ENCODE measurements around the gene FAM163B. TPM values are rescaled to one million over a fixed set of nuclear protein-coding genes. Genes with fewer than 3 reads are reported as not detected.

The FAM163B gene
- total RNA-seq: not detected

GRCh38 chr9:133609311-133610098 lies at the start of gene FAM163B:
FAM163B (minus strand) TSS chr9:133609389; CDS start chr9:133580223, 29,166 bp downstream.
- H3K4me3 Mint-ChIP-seq: no peak within 1 kb of the TSS
- H3K27ac Mint-ChIP-seq: no peak within 1 kb of the TSS
- no peaks in the 10 kb centered on the region for H3K4me1 Mint-ChIP-seq
- no peaks in the 10 kb centered on the region for H3K9me3 Mint-ChIP-seq
- ATAC-seq (replicated peaks): no peak
- H3K36me3 Mint-ChIP-seq (ENCODE audit: low read depth): no peaks in the 10 kb centered on the region
- peaks cover 28% of the 10 kb centered on the region for H3K27me3 Mint-ChIP-seq

DNA sequence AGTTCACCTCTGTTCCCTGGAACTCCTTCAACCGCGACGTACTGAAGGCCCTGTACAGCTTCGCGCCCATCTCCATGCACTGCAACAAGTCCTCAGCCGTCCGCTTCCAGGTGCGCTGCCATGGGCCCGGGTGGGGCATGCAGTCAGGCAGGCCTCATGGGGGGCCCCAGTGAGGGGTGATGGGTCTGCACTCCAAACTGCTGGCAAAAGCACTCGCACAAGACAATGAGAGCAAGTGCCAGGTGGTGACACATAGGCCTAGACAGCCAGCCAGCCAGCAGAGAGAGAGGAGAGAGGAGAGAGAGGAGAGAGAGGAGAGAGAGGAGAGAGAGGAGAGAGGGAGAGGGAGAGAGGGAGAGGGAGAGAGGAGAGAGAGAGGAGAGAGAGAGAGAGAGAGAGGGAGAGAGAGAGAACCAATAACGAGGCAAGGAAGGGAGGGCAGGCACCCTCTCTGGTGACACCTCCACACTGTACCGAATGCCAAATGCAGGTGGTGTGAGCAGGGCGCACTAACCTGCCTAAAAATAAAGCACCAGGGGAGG lies 48.0 kb upstream of the FAM163B start:
- H3K27ac Mint-ChIP-seq: no peak overlapping the region
- H3K4me1 Mint-ChIP-seq: no peaks in the 10 kb centered on the region
- H3K27me3 Mint-ChIP-seq: peaks cover 32% of the 10 kb centered on the region
- ATAC-seq (replicated peaks): no peak
- no peaks in the 10 kb centered on the region for H3K36me3 Mint-ChIP-seq (ENCODE audit: low read depth)
- no peak overlapping the region for H3K4me3 Mint-ChIP-seq
- H3K9me3 Mint-ChIP-seq: no peaks in the 10 kb centered on the region

DNA sequence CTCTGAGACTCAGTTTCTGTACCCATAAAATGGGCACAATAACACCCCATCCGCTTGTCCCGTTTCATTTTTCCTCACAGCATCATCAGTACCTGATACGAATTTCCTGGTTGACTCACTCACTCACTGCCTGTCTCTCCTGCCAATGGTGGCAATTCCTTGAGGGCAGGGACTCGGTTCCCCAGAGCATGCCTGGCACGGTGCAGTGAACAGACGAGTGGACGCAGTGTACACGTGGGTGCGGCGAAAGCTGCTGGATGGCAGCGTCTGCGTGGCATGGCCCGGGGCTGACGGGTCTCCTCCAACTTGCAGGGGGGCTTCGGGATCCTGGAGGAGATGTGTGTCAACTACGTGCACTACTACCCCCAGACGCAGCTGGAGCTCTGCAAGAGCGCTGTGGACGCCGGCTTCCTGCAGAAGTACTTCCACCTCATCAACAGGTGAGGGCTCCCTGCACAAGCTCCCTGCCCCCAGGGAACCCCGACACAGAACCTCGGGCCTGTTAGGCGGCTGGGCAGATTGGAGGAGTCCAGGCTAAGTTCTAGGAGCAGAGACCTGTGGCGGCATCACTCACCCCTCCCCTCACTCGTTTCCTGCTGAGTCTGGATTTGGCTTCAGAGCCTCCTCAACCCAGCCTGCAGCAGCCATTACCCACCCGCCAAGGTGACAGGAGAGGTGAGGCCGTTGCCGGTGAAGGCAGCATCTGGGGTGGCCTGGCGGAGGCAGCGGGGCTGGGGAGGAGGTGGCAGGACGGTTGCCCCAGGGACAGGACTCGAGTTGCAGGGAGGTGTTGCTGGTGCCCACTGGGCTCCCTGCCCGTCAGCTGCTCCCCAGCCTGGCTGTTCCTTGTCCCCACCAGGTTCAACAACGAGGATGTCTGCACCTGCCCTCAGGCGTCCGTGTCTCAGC lies 47.3 kb upstream of the FAM163B start:
- no peak overlapping the region for H3K27ac Mint-ChIP-seq
- H3K27me3 Mint-ChIP-seq: peaks cover 32% of the 10 kb centered on the region
- ATAC-seq (replicated peaks): no peak
- no peaks in the 10 kb centered on the region for H3K9me3 Mint-ChIP-seq
- H3K4me1 Mint-ChIP-seq: no peaks in the 10 kb centered on the region
- H3K4me3 Mint-ChIP-seq: no peak overlapping the region
- H3K36me3 Mint-ChIP-seq (ENCODE audit: low read depth): no peaks in the 10 kb centered on the region

GRCh38 chr9:133655701-133656100 lies 46.5 kb upstream of the FAM163B start:
- no peak overlapping the region for H3K27ac Mint-ChIP-seq
- H3K36me3 Mint-ChIP-seq (ENCODE audit: low read depth): no peaks in the 10 kb centered on the region
- peaks cover 32% of the 10 kb centered on the region for H3K27me3 Mint-ChIP-seq
- H3K4me3 Mint-ChIP-seq: no peak overlapping the region
- no peak for ATAC-seq (replicated peaks)
- H3K4me1 Mint-ChIP-seq: no peaks in the 10 kb centered on the region
- no peaks in the 10 kb centered on the region for H3K9me3 Mint-ChIP-seq

DNA sequence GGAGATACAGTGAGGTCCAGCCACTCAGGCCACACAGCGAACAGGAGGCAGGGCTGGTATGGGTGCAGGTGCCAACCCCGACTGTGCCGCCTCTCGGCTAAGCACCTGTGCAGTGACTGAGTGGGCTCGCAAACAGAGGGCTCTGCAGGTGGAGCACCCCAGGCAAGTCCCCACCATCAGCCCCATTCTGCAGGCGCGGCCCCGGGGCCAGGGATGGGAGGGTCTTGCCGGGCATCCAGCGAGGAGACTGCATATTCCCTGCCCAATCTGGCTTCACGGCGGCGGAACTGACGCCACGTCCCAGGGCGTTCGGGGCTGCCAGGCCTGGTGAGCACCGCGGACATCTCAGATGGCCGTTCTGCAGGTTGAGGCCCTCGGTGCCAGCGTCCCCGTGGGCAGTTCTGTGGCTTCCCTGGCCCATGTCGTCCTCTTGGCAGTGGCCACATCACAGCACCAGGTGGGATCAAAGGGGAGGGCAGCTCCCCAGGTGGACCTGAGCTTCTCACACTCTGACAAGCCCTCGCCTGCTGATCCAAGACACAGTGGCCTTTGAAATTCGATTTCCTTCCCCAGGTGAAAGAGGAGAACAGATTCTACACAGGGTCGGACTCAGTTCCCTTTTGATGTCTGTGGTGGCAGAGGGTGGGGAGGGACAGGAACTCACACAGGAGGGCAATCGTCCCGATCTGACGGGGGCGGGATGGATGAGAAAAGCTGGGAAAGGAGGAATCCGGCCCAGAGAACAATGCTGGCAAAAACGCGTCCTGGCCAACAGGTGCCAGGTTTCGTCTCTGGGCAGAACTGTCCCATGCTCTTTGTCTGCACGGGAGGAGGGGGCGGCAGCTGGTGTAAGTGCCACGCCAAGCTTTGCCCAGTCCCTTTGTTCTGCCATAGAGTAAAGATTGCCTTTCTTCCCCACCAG lies 45.8 kb upstream of the FAM163B start:
- H3K27me3 Mint-ChIP-seq: peaks cover 31% of the 10 kb centered on the region
- H3K4me3 Mint-ChIP-seq: no peak overlapping the region
- H3K27ac Mint-ChIP-seq: no peak overlapping the region
- no peak for ATAC-seq (replicated peaks)
- no peaks in the 10 kb centered on the region for H3K9me3 Mint-ChIP-seq
- H3K4me1 Mint-ChIP-seq: no peaks in the 10 kb centered on the region
- H3K36me3 Mint-ChIP-seq (ENCODE audit: low read depth): no peaks in the 10 kb centered on the region

DNA sequence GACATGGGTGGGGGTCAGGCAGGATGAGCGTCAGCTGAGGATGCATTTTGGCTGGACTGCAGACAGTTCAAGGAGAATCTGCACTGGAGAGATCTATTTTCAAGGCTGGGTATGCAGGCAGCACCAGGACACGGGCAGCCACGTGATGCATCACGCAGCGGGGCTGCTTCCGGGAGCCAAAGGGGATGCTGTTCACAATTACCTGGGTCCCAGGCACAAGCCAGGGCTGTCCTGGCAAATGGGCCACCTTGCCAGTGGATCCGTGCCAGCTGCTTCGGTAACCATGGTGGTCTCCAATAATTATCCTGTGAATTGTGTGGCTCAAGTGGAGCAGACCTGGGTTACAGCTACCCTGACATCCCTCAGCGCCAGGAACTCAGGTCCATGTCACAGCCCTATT lies 44.4 kb upstream of the FAM163B start:
- Mint-ChIP-seq H3K27me3 (peaks cover 25% of the 10 kb centered on the region), H3K4me3 (no peak overlapping the region), H3K27ac (no peak overlapping the region), H3K9me3 (no peaks in the 10 kb centered on the region), H3K4me1 (no peaks in the 10 kb centered on the region), H3K36me3 (ENCODE audit: low read depth) (no peaks in the 10 kb centered on the region)
- no peak for ATAC-seq (replicated peaks)

GRCh38 chr9:133650026-133650425 lies 40.8 kb upstream of the FAM163B start:
- Mint-ChIP-seq H3K27ac (no peak overlapping the region), H3K9me3 (no peaks in the 10 kb centered on the region), H3K4me1 (no peaks in the 10 kb centered on the region), H3K4me3 (no peak overlapping the region), H3K27me3 (peaks cover 8% of the 10 kb centered on the region), H3K36me3 (ENCODE audit: low read depth) (no peaks in the 10 kb centered on the region)
- ATAC-seq (replicated peaks): no peak

DNA sequence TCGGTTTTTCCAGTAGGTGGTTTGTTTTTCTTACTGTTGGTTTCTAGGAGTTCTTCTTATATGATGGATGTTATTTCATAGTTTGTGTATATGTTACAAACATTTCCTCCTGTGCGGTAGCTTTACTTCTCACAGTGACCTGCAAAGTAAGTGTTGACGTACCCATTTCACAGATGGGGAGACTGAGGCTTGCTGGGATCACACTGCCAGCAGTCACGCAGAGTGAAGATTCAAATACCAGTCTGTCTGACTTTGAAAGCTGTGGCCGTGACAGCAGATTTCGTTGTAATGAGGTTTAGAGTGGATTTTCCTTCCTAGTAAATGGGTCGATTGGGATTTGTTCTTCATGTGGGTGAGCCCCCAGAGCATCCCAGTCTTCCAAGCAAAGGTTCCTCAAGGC lies 40.0 kb upstream of the FAM163B start:
- Mint-ChIP-seq H3K4me3 (no peak overlapping the region), H3K4me1 (no peaks in the 10 kb centered on the region), H3K36me3 (ENCODE audit: low read depth) (no peaks in the 10 kb centered on the region), H3K9me3 (no peaks in the 10 kb centered on the region), H3K27ac (no peak overlapping the region), H3K27me3 (peaks cover 5% of the 10 kb centered on the region)
- no peak for ATAC-seq (replicated peaks)

- H3K4me1 Mint-ChIP-seq: no peaks in the 10 kb centered on the region
- no peak overlapping the region for H3K4me3 Mint-ChIP-seq
- H3K9me3 Mint-ChIP-seq: no peaks in the 10 kb centered on the region
- no peaks in the 10 kb centered on the region for H3K36me3 Mint-ChIP-seq (ENCODE audit: low read depth)
- H3K27me3 Mint-ChIP-seq: no peaks in the 10 kb centered on the region
- ATAC-seq (replicated peaks): no peak
- H3K27ac Mint-ChIP-seq: no peak overlapping the region
These were observed 38.7 kb upstream of the FAM163B start for GRCh38 chr9:133647765-133648469.

- ATAC-seq (replicated peaks): no peak
- no peaks in the 10 kb centered on the region for H3K4me1 Mint-ChIP-seq
- H3K27me3 Mint-ChIP-seq: no peaks in the 10 kb centered on the region
- no peak overlapping the region for H3K27ac Mint-ChIP-seq
- H3K9me3 Mint-ChIP-seq: no peaks in the 10 kb centered on the region
- H3K4me3 Mint-ChIP-seq: no peak overlapping the region
- H3K36me3 Mint-ChIP-seq (ENCODE audit: low read depth): no peaks in the 10 kb centered on the region
These were observed 38.0 kb upstream of the FAM163B start for GRCh38 chr9:133647148-133647547.

DNA sequence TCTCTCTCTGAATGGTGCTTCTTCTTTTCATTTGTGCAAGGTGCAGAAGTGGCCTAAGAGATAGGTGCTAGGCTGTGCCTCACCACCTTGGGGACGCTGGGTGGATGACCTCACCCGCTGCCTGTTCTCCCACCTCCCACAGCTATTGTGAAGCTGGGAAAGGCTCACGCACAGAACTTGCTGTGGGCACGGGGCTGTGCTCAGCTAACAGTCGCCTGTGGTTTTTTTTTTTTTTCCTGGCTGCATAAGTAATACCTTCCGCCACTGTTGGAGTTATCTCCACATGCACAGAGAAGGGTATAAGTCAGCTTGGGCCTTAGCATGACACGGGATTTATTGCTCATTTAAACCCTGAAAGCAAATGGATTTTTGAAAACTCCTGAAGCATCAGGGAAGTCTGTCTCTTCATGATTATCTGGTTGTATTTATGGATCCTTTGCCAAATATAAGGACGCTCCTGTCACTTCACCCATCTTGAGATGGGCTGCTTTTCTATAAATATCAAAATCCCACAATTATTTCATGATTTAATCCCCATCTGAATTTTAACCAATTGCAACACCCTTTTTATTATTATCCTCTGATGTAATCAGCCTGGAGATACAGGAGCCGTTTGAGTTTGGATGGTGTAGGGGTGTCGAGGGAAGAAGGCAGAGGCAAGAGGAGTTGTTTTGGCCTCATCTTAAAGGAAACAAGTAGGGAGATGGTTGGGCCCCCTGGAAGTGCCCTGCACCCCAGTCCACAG lies 36.0 kb upstream of the FAM163B start:
- no peak overlapping the region for H3K4me3 Mint-ChIP-seq
- no peak overlapping the region for H3K27ac Mint-ChIP-seq
- no peak for ATAC-seq (replicated peaks)
- H3K27me3 Mint-ChIP-seq: peaks cover 5% of the 10 kb centered on the region
- H3K36me3 Mint-ChIP-seq (ENCODE audit: low read depth): no peaks in the 10 kb centered on the region
- H3K9me3 Mint-ChIP-seq: no peaks in the 10 kb centered on the region
- no peaks in the 10 kb centered on the region for H3K4me1 Mint-ChIP-seq

- H3K9me3 Mint-ChIP-seq: no peaks in the 10 kb centered on the region
- no peaks in the 10 kb centered on the region for H3K36me3 Mint-ChIP-seq (ENCODE audit: low read depth)
- H3K27me3 Mint-ChIP-seq: peaks cover 5% of the 10 kb centered on the region
- no peaks in the 10 kb centered on the region for H3K4me1 Mint-ChIP-seq
- ATAC-seq (replicated peaks): no peak
- no peak overlapping the region for H3K4me3 Mint-ChIP-seq
- no peak overlapping the region for H3K27ac Mint-ChIP-seq
These were observed 35.0 kb upstream of the FAM163B start for GRCh38 chr9:133643978-133644760.

Data from activated T-helper 17 cell treated with anti-CD3 and anti-CD28 coated beads, Interleukin-2, amount 50 U/mL, for 72 hours (primary cell).